GM12878 (cell line): ENCODE results near the gene ANGEL1. TPM values are rescaled to one million over a fixed set of nuclear protein-coding genes. Genes with fewer than 3 reads are reported as not detected.

Experiments used
- ATAC-seq: fragments of 200-7000 bp; cut with Tn5 transposase; 3 replicates; pipeline ENCODE4 v1.9.1; 2020; ENCODE audit warnings: mild to moderate bottlenecking, moderate library complexity
- BruUV-seq: library from RNA; stranded (reverse); fragments of 400-500 nt; replicated peaks from 2 replicates; lab custom pipeline; 2021; lab: Mats Ljungman, UMichigan
- CTCF ChIA-PET: fragments of 300-600 bp; sonication (Branson Sonifier 250); formaldehyde crosslinking; extraction: SDS; loops from one replicate; lab custom pipeline; 2021; ENCODE audit warnings: inconsistent platforms; lab: Yijun Ruan, JAX
- POLR2A ChIA-PET: fragments of 350-600 bp; formaldehyde crosslinking; extraction: SDS; loops from one replicate; lab custom pipeline; 2021; ENCODE audit warnings: inconsistent platforms; lab: Charles Lee
- RAD21 ChIA-PET: fragments of 300-600 bp; sonication (Branson Sonifier 250); formaldehyde crosslinking; loops from one replicate; lab custom pipeline; 2023; ENCODE audit warnings: antibody characterized with exemption; ENCODE audit not compliant: unreplicated experiment; lab: Charles Lee
- SMC1A ChIA-PET: fragments of 300-600 bp; sonication (Branson Sonifier 250); formaldehyde crosslinking; loops from one replicate; lab custom pipeline; 2023; ENCODE audit not compliant: unreplicated experiment, uncharacterized antibody; lab: Charles Lee
- DNase-seq: peaks from one replicate; pipeline ENCODE4 v3.0.0-alpha.2; 2011; ENCODE audit warnings: low read depth, low spot score
- FAIRE-seq: peaks from 3 replicates; lab custom pipeline; 2011; peaks lifted over from hg19 to GRCh38; lab: Jason Lieb, UNC
- H2AFZ ChIP-seq: 2 replicates; pipeline ENCODE4 v1.6.0; 2011; ENCODE audit warnings: low read depth, low read length, control low read depth; ENCODE audit not compliant: control insufficient read depth
- H3K27ac ChIP-seq: 2 replicates; pipeline ENCODE4 v1.5.1; 2011; ENCODE audit warnings: control low read depth; ENCODE audit not compliant: control insufficient read depth, insufficient read depth
- H3K27me3 ChIP-seq, 2 experiments: replicated peaks in 1 of 2; 2 replicates each; pipeline versions ENCODE4 v1.6.0 to v1.6.1; 2011; ENCODE audit warnings: low read length in 1 of 2; ENCODE audit not compliant: control insufficient read depth in 2 of 2, insufficient read depth in 2 of 2
- H3K36me3 ChIP-seq, 2 experiments: 2 replicates each; pipeline ENCODE4 v1.5.1; 2011; ENCODE audit warnings: low read length in 1 of 2; ENCODE audit not compliant: control insufficient read depth in 2 of 2, insufficient read depth in 2 of 2
- H3K4me1 ChIP-seq: 2 replicates; pipeline ENCODE4 v1.6.1; 2011; ENCODE audit warnings: mild to moderate bottlenecking, low read length, moderate library complexity, mixed read lengths; ENCODE audit not compliant: control insufficient read depth, insufficient read depth
- H3K4me2 ChIP-seq: 2 replicates; pipeline ENCODE4 v1.6.0; 2011; ENCODE audit warnings: control low read depth; ENCODE audit not compliant: control insufficient read depth, insufficient read depth
- H3K4me3 ChIP-seq: fragments of 200-600 bp; sonication (generic); 2 replicates; pipeline ENCODE4 v1.5.1; 2016
- H3K79me2 ChIP-seq: 2 replicates; pipeline ENCODE4 v1.6.0; 2011; ENCODE audit warnings: low read length; ENCODE audit not compliant: control insufficient read depth, insufficient read depth
- H3K9ac ChIP-seq: 2 replicates; pipeline ENCODE4 v1.8.0; 2011; ENCODE audit warnings: low read length, control low read depth, mixed read lengths; ENCODE audit not compliant: control insufficient read depth, insufficient read depth
- H3K9me3 ChIP-seq: replicated peaks from 3 replicates; pipeline ENCODE4 v1.5.1; 2011; ENCODE audit warnings: mild to moderate bottlenecking, low read length; ENCODE audit not compliant: control insufficient read depth, insufficient read depth
- H4K20me1 ChIP-seq: 2 replicates; pipeline ENCODE4 v1.6.0; 2011; ENCODE audit not compliant: control insufficient read depth, insufficient read depth
- ESRRA ChIP-seq: IDR thresholded peaks from 2 replicates; pipeline ENCODE4 v1.6.1; 2012; ENCODE audit warnings: mild to moderate bottlenecking, low read length, improper control_type of control experiment
- WGBS: methylation state at CpG from one replicate; pipeline ENCODE4 v1.1.6; 2016; ENCODE audit warnings: low lambda C conversion rate; ENCODE audit not compliant: insufficient replicate concordance, insufficient coverage; ENCODE audit errors: missing lambda C conversion rate; 5-methylcytosine and 5-hydroxymethylcytosine counted together
- in situ Hi-C: fragments of 300-500 bp; cut with MboI; formaldehyde crosslinking; loops from 9 replicates; pipeline ENCODE4 v1.14.3; 2018; ENCODE audit warnings: mixed read lengths
- intact Hi-C: fragments of 100-400 bp; cut with micrococcal nuclease; formaldehyde crosslinking; loops from one replicate; pipeline ENCODE4 v1.14.2; 2022; ENCODE audit not compliant: unreplicated experiment
- polyA plus RNA-seq, 11 experiments: library from polyadenylated mRNA; depleted of rRNA in 4 of 11; unstranded in 6 of 11; stranded (reverse) in 5 of 11; fragments of >200 nt; fragmentation: Nextera tagmentation in 4 of 11; fragmentation: Illumina TruSeq in 1 of 11; extraction: Ambion mirVana in 4 of 11; extraction: Trizol in 1 of 11; gene quantifications; 1 replicate in 1 of 11; 2 replicates in 10 of 11; pipeline versions ENCODE4 v1.2.1 to v1.2.3, GENCODE V29; 2011 to 2016; ENCODE audit warnings: inconsistent platforms in 2 of 11, missing spikeins in 2 of 11, low read depth in 1 of 11
- total RNA-seq, 4 experiments: library from RNA; depleted of rRNA in 3 of 4; stranded (reverse); fragments of >200 nt in 3 of 4; fragmentation: Illumina TruSeq in 1 of 4; extraction: Trizol in 1 of 4; gene quantifications; 2 replicates each; pipeline versions ENCODE4 v1.2.1 to v1.2.3, GENCODE V29; 2013 to 2021
- TF ChIP-seq, protein P1 (sequence below): fragments of 450-650 bp; formaldehyde crosslinking; IDR thresholded peaks from 2 replicates; pipeline ENCODE4 v1.4.0; 2022; ENCODE audit warnings: mild to moderate bottlenecking, moderate library complexity

Gene ANGEL1
- total and polyA plus RNA-seq, 10 of the 15 experiments (the other 5 are each of a cell fraction or from before 2014, with no cell fraction given) = 1.7 to 29.7 (median 12.3) TPM

DNA sequence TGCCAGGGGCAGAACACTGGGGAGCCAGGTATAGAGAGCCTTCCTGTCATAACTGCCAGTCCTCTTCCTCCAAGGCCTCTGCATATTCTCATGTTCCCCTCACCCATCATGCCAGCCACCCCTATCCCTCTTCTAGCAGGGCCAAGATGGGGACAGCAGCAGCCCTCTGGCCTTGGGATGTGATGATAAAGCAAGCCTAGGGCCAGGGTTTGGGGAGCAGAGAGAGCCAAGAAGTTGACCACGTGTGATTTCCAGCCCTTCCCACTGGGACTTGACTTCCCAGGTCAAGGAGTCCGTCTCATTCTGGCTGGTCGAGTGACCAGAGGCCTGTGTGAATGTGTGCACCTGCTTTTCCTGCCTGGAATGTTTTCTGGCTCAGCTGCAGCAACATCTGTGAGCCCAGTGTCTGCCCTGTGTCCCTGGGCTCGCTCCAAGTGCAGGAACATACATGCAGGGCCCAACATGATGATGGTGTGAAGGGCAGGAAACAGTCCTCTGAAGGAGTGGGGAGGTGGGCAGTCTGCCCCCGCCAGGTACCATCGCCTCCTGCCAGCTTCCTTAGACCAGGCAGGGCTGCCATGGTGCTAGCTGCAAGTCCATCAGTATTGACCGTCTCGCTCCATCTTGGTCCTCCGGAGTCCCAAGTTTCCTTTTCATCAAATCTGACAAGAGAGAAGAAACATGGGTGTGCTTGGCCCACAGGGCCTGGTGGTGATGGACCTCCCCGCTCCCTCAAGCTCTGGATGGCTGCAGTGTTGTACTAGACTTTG lies 30.4 kb downstream of the ANGEL1 start:
- SMC1A ChIA-PET = interaction anchor here (0.7 to 6.1 kb wide), 2 partner anchors 73 to 471 kb away, joined by 3 to 67 read pairs; no protein-coding TSS in a partner anchor
- no peak overlapping the region; the same call in 1 of the 2 replicates for H2AFZ ChIP-seq
- H3K36me3 ChIP-seq = peaks cover 2 to 4% of the 10 kb centered on the region in 2 experiments
- H3K4me2 ChIP-seq = no peak overlapping the region
- no peak overlapping the region for H3K9ac ChIP-seq
- H3K4me1 ChIP-seq = peaks cover 15% of the 10 kb centered on the region
- H3K9me3 ChIP-seq = no peaks in the 10 kb centered on the region
- H3K27me3 ChIP-seq = no peaks in the 10 kb centered on the region
- H3K4me3 ChIP-seq = no peak overlapping the region
- intact Hi-C loops (no loop called here), in situ Hi-C loops (loop anchor here (5.0 kb wide), 1 partner anchor 65 kb away; no protein-coding TSS in a partner anchor)
- no peak for DNase-seq
- H3K79me2 ChIP-seq = no peaks in the 10 kb centered on the region
- RAD21 ChIA-PET = interaction anchor here (4.3 kb wide), 1 partner anchor 72 kb away, joined by 41 read pairs; no protein-coding TSS in a partner anchor
- no TSS peak for BruUV-seq
- H4K20me1 ChIP-seq = no peaks in the 10 kb centered on the region; the same call in 1 of the 2 replicates
- ATAC-seq = no peak; the same call in 2 of the 3 replicates
- H3K27ac ChIP-seq = no peak overlapping the region; the same call in 1 of the 2 replicates
- CTCF ChIA-PET = interaction anchor here (8.9 kb wide), 1 partner anchor 73 kb away, joined by 136 read pairs; no protein-coding TSS in a partner anchor
- POLR2A ChIA-PET = interaction anchor here (0.6 kb wide), 1 partner anchor 125 kb away, joined by 4 read pairs; no protein-coding TSS in a partner anchor
- no peak for FAIRE-seq
- no peak for TF ChIP-seq ESRRA
- TF ChIP-seq, protein P1, sequence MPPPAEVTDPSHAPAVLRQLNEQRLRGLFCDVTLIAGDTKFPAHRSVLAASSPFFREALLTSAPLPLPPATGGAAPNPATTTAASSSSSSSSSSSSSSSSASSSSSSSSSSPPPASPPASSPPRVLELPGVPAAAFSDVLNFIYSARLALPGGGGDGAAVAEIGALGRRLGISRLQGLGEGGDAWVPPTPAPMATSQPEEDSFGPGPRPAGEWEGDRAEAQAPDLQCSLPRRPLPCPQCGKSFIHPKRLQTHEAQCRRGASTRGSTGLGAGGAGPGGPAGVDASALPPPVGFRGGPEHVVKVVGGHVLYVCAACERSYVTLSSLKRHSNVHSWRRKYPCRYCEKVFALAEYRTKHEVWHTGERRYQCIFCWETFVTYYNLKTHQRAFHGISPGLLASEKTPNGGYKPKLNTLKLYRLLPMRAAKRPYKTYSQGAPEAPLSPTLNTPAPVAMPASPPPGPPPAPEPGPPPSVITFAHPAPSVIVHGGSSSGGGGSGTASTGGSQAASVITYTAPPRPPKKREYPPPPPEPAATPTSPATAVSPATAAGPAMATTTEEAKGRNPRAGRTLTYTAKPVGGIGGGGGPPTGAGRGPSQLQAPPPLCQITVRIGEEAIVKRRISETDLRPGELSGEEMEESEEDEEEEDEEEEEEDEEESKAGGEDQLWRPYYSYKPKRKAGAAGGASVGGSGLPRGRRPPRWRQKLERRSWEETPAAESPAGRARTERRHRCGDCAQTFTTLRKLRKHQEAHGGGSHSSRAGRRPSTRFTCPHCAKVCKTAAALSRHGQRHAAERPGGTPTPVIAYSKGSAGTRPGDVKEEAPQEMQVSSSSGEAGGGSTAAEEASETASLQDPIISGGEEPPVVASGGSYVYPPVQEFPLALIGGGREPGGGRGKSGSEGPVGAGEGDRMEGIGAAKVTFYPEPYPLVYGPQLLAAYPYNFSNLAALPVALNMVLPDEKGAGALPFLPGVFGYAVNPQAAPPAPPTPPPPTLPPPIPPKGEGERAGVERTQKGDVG = no peak
- WGBS = 70% methylated on average over 10 of the region's 10 CpGs
